ENCODE data around the gene CCSAP.

CCSAP gene

DNA sequence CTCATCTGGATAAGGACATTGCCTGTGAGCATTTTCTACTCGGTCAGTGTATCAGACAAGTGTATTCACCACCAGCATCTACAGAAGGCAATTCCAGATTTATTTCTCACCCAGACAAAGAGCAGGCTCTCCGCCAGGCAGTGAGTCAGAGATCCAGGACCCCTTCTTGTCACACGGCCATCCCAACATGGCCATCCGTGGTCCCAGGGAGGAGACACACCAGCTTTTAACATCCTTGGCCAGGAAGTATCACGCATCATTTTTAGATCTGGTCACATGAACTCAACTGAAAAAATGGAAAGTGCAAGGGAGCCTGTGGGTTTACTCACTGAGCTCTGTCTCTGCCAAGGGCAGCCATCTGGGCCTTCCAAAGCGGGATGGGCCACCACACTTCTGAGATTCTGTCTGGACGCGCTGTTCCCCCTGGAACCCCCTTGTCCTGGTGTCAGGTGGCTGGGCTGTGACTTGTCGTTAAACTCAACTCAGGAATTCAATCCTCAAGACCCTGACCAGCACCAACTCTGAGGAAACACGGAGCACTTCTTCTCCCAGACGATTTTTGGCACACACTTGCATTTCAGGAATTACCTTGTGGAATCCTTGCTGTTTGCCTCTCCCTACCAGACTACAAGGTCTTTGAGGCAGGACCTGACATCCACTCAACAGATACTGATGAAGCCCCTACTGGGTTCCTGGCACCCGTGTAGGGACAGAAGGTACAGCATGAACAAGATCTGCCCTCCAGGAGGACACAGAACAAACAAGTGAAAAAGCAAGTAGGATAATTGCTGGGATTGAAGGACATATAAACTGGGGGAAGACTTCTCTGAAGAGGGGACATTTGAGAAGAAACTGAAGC, 21.6 kb upstream of the CCSAP start:
- TF ChIP-seq, protein P1, sequence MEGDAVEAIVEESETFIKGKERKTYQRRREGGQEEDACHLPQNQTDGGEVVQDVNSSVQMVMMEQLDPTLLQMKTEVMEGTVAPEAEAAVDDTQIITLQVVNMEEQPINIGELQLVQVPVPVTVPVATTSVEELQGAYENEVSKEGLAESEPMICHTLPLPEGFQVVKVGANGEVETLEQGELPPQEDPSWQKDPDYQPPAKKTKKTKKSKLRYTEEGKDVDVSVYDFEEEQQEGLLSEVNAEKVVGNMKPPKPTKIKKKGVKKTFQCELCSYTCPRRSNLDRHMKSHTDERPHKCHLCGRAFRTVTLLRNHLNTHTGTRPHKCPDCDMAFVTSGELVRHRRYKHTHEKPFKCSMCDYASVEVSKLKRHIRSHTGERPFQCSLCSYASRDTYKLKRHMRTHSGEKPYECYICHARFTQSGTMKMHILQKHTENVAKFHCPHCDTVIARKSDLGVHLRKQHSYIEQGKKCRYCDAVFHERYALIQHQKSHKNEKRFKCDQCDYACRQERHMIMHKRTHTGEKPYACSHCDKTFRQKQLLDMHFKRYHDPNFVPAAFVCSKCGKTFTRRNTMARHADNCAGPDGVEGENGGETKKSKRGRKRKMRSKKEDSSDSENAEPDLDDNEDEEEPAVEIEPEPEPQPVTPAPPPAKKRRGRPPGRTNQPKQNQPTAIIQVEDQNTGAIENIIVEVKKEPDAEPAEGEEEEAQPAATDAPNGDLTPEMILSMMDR (IDR thresholded peaks at IDR 0.05), result no peak
- no peak overlapping the region for H3K4me3 ChIP-seq (ENCODE audit: low read depth in 1 of 2, low read length in 1 of 2)
- peaks cover 59% of the 10 kb centered on the region for H3K27me3 ChIP-seq

DNA sequence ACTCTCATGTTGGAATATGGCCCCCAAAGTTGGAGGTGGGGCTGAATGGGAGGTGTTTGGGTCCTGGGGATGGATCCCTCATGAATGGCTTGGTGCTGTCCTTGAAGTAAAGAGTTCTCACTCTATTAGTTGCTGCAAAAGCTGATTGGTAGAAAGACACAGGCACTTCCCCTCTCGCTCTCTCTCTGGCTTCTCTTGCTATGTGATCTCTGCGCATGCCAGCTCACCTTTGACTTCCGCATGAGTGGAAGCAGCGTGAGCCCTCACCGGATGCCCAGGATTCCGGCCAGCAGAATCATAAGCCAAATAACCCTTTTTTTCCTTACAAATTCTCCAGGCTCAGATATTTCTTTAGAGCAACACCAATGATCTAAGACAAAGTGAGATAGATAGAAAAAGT, 20.9 kb upstream of the CCSAP start:
- Histone ChIP-seq H3K4me1 (ENCODE audit: control insufficient read depth in 1 of 2, insufficient read depth in 1 of 2, low read depth in 1 of 2, low read length in 1 of 2) (no peaks in the 10 kb centered on the region), H3K4me3 (ENCODE audit: low read depth in 1 of 2, low read length in 1 of 2) (no peak overlapping the region)
- TF ChIP-seq, protein P1 (IDR thresholded peaks at IDR 0.05), result no peak

More for the DNA sequence above, 21.6 kb upstream of the CCSAP start:
- H3K36me3 ChIP-seq, result no peaks in the 10 kb centered on the region
- H3K27ac ChIP-seq, result no peak overlapping the region
- H3K4me1 ChIP-seq (ENCODE audit: control insufficient read depth in 1 of 2, insufficient read depth in 1 of 2, low read depth in 1 of 2, low read length in 1 of 2), result no peaks in the 10 kb centered on the region
- no peaks in the 10 kb centered on the region for H3K9me3 ChIP-seq

DNA sequence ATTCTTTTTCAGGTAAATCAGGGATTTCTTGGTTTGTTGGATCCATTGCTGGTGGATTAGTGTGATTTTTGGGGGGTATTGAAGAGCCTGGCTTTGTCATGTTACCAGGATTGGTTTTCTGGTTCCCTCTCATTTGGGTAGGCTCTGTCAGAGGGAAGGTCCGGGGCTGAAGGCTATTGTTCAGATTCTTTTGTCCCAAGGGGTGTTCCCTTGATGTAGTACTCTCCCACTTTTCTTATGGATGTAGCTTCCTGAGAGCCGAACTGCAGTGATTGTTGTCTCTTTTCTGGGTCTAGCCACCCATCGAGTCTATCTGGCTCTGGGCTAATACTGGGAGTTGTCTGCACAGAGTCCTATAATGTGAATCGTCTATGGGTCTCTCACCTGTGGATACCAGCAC, 17.6 kb upstream of the CCSAP start:
- TF ChIP-seq, protein P1 (IDR thresholded peaks at IDR 0.05), result no peak
- no peaks in the 10 kb centered on the region for H3K36me3 ChIP-seq
- H3K27me3 ChIP-seq, result peaks cover 85% of the 10 kb centered on the region
- H3K9me3 ChIP-seq, result no peaks in the 10 kb centered on the region
- no peak overlapping the region for H3K4me3 ChIP-seq (ENCODE audit: low read depth in 1 of 2, low read length in 1 of 2)
- H3K4me1 ChIP-seq (ENCODE audit: control insufficient read depth in 1 of 2, insufficient read depth in 1 of 2, low read depth in 1 of 2, low read length in 1 of 2), result no peaks in the 10 kb centered on the region
- no peak overlapping the region for H3K27ac ChIP-seq

More for the DNA sequence above, 20.9 kb upstream of the CCSAP start:
- no peak overlapping the region for H3K27ac ChIP-seq
- H3K27me3 ChIP-seq, result peaks cover 59% of the 10 kb centered on the region
- H3K9me3 ChIP-seq, result no peaks in the 10 kb centered on the region
- no peaks in the 10 kb centered on the region for H3K36me3 ChIP-seq

DNA sequence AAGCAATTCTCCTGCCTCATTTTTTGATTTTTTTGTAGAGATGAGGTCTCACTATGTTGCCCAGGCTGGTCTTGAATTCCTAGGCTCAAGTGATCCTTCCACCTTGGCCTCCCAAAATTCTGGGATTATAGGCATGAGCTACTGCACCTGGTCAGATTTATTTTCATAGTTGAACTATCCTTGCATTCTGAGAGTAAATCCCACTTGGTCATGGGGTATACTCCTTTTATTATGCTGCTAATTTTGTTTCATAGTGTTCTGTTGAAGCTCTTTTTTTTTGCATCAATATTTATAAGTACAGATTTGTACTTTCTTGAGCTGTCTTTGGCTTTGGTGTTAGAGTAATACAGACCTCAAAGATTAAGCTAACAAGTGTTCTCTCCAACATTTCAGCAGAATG, 12.8 kb upstream of the CCSAP start:
- no peaks in the 10 kb centered on the region for H3K9me3 ChIP-seq

DNA sequence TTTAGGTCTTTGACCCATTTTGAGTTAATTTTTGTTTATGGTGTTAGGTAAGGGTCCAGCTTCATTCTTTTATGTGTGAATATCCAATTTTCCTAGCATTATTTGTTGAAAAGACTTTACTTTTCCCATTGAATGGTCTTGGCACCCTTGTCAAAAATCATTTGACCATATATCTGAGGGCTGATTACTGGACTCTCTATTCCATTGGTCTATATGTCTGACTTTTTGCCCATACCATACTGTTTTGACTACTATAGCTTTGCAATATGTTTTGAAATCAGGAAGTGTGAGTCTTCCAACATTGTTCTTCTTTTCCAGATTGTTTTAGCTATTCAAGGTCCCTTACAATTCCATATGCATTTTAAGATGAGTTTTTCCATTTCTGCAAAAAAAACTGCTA, 11.4 kb upstream of the CCSAP start:
- H3K4me1 ChIP-seq (ENCODE audit: control insufficient read depth in 1 of 2, insufficient read depth in 1 of 2, low read depth in 1 of 2, low read length in 1 of 2), result no peaks in the 10 kb centered on the region
- H3K27me3 ChIP-seq, result peaks cover 78% of the 10 kb centered on the region
- TF ChIP-seq, protein P1 (IDR thresholded peaks at IDR 0.05), result no peak
- no peaks in the 10 kb centered on the region for H3K9me3 ChIP-seq
- no peak overlapping the region for H3K4me3 ChIP-seq (ENCODE audit: low read depth in 1 of 2, low read length in 1 of 2)
- H3K27ac ChIP-seq, result no peak overlapping the region
- no peaks in the 10 kb centered on the region for H3K36me3 ChIP-seq

More for the DNA sequence above, 12.8 kb upstream of the CCSAP start:
- Histone ChIP-seq H3K27ac (no peak overlapping the region), H3K27me3 (peaks cover 87% of the 10 kb centered on the region), H3K36me3 (no peaks in the 10 kb centered on the region), H3K4me3 (ENCODE audit: low read depth in 1 of 2, low read length in 1 of 2) (no peak overlapping the region), H3K4me1 (ENCODE audit: control insufficient read depth in 1 of 2, insufficient read depth in 1 of 2, low read depth in 1 of 2, low read length in 1 of 2) (no peaks in the 10 kb centered on the region)
- TF ChIP-seq, protein P1 (IDR thresholded peaks at IDR 0.05), result no peak
